Measurements from ENCODE around the gene SYCP3. TPM values are rescaled to one million over a fixed set of nuclear protein-coding genes. Genes with fewer than 3 reads are reported as not detected.
"Not testable (repeated sequence)": the region's sequence is repeated elsewhere in the genome, so short reads cannot be mapped to it uniquely, and the experiment has no call there.

SYCP3 gene
- total RNA-seq, 1 donor from 2014 or later = not detected

DNA sequence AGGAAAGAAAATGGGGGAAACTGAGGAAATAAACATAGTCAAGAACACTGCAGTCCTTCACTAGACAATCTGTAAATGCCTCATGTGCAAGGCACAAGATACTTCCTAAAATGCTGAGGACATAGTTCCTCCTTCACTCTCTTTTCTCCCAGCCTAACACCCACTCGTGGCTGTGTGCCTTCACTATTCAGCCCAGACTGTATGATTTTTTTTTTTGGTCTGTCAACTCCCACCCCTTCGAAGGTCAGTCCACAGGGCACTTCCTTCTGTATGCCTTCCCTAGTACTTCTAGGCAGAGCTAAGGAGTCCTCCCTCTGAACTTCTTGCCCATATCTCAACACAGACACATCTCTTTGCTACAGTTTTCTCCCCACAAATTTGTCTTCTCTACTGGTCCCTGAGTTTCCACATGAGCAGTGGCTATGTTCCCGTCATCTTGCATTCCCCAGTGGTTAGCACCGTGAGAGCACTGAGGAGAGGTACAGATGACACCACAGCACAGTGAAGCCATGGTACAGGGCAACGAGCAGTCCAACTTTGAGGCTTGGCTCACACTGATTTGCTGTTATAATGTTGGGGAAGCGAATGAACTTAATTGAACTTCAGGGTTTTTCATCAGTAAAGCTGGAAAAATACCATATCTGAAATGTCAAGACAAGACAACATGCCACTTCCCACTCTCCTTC, 24.1 kb upstream of the SYCP3 start:
- no peak for DNase-seq
- intact Hi-C loops (cut with DNase I) = no loop called here
- ATAC-seq (ENCODE audit: poor library complexity) = peak; percentile 42

DNA sequence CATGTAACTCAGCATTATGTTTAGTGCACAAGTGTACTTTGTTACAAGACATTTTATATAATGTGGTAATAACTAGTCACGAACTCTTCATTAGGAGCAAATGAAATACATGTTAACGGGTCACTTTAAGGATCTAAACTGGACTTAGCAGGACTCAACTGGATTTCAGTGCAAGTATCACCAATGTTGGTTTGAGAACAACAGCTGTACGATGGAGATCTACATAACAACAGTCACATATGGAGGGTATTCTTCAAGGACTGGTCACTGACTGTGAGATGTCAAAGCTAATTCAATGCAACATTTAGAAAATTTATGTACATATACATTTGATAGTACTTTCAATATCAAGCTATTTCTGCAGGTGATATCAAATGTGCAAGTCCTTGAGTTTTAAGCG, 22.5 kb upstream of the SYCP3 start:
- intact Hi-C loops (cut with DNase I) = no loop called here
- DNase-seq (no peak), ATAC-seq (ENCODE audit: poor library complexity) (no peak)

DNA sequence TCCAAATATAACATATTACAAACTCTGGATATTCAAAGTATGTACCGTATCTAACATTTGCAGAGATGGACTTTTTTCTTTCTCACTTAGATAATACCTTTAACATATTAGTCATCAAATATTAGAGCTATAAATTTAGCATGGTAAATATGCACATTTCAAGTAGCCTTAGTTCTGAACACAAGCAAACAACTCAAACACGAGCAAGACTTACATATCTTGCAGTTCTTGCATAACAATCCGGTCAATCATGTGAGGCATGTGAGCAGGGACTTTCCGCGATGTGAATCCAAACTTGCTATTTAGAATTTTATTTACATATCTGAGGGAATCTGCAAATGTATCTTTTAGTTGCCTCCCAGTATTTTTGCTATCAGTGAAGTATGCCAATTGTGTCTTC, 22.1 kb upstream of the SYCP3 start:
- ATAC-seq (ENCODE audit: poor library complexity) = no peak
- no peak for DNase-seq
- intact Hi-C loops (cut with DNase I) = no loop called here

DNA sequence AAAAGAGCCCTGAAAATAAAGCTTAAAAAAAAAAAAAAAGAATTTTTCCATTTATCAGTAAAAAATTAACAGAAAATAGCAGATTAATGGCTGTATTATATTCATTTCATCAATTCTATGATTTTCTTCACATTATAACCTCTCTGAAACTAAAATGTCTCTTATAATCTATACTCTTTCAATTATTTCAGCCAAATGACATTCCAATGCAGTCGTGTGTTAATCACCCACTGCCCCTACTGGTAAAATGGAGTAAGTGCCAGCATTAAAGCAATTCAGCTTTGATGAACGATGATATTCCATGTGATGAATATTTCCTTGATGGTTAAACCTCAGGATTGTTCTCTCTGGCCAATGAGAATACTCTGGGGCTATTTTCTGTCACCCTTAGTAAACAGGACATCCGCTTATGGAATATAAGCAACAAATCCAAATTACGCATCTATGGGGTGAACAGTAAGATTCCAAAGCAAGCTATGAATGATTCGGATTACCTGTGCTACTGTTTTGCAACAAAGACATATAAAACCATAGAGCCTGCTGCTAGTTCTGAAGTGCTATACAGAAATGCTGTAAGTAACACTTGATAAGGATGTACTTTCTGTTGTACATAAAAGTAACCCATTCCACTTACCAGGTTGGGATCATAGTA, 20.3 kb upstream of the SYCP3 start:
- ATAC-seq (ENCODE audit: poor library complexity) (peak; percentile 34), DNase-seq (no peak)
- intact Hi-C loops (cut with DNase I) = no loop called here

DNA sequence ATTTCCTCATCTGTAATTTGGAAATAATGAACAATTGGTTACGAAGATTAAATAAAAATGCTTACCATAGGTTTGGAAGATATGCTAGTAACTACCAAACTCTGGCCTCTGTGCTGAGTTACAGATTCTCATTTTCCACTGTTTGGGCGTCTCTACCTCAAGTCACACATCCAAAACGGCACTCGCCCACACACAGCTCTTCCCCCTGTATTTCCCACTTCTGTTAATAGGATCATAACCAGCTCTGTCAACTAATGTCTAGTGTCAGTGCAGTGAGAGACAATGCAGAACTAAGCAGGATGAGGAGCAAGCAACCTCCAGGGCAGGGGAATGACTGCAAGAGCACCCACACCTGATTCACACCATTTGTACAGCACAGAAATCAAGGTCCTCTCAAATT, 10.9 kb upstream of the SYCP3 start:
- intact Hi-C loops (cut with DNase I) = no loop called here
- DNase-seq (no peak), ATAC-seq (ENCODE audit: poor library complexity) (no peak)

DNA sequence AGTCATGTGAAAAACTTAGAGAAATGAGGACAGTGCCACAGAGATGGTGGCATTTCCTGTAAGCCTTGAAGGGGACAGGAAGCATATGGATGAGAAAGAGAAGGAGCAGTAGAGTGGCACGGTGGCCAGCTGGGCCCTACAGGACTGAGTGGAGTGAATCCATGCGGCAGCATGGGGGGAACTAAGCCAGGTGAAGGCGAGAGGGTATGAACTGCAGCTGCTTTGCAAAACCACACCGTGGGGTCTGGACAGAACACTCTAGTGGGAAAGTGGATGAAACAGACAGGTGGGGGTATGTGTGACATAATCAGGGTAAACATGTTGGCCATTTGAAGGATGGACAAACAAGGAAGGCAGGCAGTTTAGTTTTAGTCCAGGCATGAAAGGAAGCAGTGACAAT, 10.4 kb upstream of the SYCP3 start:
- DNase-seq = no peak
- intact Hi-C loops (cut with DNase I) = no loop called here
- no peak for ATAC-seq (ENCODE audit: poor library complexity)

DNA sequence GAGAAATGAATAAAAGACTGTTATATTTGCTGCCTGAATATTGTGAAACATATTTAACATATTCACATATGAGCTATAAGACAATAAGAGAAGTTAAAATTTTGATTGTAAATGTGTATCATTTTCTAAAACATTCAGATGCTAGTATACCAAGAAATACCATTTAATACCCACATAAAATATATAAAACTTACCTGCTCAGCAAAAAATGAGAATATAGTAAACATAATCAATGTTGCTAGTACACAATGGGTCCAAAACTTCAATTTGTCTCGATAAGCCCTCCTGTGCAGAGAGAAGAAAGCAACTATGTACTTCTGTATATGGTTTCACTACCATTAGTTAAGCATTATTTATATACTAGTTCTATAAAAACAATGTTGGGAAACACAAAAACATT, 9.6 kb upstream of the SYCP3 start:
- DNase-seq = no peak
- no peak for ATAC-seq (ENCODE audit: poor library complexity)
- intact Hi-C loops (cut with DNase I) = no loop called here

DNA sequence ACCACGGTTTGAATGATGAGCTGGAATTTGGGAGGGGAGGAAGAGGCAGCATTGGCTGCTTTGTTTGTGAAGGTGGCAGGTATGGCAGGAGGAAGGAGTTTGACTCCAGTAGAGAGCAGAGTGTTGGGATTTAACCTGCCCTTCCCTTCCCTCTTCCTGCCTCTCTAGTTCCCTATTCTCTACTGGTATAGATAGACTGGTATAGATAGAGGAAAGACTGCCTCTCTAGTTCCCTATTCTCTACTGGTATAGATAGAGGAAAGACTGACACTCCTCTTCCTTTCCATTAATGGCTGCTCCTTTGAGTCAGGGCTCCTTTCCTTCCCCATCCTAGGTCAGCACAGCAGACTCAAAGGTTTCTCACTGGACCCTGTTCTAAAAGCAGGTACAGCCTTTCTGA, 8.4 kb upstream of the SYCP3 start:
- peak; percentile 35 for ATAC-seq (ENCODE audit: poor library complexity)
- no peak for DNase-seq
- intact Hi-C loops (cut with DNase I) = no loop called here

DNA sequence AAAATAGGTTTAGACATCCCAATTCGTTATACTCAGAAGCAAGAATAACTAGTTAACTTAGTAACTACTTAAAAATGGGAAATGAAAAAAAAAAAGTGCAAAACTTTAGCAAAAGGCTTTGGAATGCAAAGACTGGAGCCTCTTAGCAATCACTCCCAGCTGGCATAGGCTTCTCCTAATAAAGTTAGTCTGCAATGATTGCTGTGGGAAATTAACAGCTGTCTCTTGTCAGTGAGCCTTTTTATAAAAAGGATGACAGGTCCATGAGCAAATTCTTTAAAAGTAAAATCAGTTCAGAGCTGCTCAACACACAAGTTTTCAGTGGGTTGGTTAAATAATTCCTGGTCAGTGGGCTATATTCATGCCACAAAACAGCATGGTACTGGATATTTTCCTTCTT, 7.4 kb upstream of the SYCP3 start:
- intact Hi-C loops (cut with DNase I) = no loop called here
- no peak for ATAC-seq (ENCODE audit: poor library complexity)
- DNase-seq = no peak

DNA sequence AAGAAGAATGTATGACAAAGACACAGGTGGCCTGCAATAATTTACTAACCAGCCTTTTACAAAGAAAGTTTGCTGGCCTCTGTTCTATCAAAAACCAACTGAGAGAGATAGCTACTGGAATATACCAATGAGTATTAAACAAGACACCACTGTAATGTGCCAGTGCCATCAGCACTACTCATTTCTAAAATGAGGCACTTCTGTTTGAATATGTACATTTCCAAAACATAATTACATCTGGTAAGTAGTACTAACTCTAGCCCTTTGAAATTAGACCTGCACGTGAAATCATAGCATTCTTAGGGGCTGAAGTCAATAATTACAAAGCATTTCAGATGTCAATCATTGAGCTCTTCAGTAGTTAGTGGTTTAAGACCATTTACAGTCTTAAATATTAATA, 6.9 kb upstream of the SYCP3 start:
- DNase-seq (no peak), ATAC-seq (ENCODE audit: poor library complexity) (no peak)
- intact Hi-C loops (cut with DNase I) = no loop called here

DNA sequence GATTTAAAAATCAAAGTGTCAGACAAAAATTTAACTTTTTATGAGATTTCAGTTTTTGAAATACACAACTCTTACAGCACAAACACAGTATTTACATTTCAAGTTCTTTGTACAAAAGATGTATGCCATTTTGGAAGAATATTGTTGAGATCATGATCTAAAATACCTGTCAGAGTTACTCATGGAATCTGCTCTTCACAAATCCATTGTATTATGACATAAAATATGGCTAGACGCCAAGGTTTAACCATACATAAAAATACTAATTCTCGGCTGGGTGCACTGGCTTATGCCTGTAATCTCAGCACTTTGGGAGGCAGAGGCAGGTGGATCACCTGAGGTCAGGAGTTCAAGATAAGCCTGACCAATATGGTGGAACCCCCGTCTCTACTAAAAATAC, 6.2 kb upstream of the SYCP3 start:
- intact Hi-C loops (cut with DNase I) = no loop called here
- ATAC-seq (ENCODE audit: poor library complexity) = no peak
- DNase-seq = no peak

DNA sequence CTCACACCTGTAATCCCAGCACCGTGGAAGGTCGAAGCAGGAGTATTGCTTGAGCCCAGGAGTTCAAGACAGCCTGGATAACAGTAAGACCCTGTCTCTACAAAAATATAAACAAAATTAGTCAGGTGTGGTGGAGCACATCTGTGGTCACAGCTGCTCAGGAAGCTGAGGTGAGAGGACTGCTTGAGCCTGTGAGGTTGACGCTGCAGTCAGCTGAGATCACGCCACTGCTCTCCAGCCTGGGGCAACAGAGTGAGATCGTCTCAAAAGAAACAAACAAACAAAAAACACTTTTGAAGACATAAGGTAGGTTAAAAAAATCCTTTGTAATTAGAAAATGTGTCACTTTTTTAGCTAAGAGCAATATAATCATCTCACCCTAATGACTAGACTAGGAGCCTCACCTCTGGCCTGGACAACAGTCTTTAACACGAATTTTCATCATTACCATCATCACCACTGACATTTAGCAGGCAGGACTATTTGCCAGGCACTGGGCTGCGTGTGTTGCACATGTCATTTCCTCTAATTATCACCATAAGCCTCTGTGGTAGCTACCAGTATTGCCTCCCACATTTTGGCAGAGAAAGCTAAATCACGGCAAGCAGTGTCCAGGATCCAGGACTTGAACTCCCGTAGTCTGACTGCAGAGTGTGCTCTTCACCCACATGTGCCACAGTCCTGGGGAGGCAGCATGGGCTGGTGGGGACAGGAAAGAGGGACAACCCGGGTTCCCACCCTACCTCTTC, 4.6 kb upstream of the SYCP3 start:
- DNase-seq (no peak), ATAC-seq (ENCODE audit: poor library complexity) (no peak)
- intact Hi-C loops (cut with DNase I) = no loop called here

DNA sequence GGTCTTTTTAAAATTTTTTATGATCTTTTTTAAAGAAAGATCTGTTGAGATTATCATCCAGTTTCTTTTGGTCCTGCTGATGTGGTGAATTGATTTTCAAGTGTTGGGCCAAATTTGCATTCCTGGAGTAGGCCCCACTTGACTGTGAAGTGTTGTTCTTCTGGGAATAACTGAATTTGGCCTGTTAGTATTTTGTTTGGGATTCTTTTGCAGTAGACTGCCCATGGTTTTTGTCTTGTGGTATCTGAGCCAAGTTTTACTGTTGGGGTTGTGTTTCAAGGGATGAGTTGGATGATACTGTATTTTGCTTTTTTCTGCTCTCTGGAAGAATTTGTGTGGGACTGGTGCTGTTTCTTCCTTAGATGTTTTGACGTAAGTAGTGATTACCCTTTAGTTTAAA, 4.0 kb upstream of the SYCP3 start:
- DNase-seq = no peak
- intact Hi-C loops (cut with DNase I) = no loop called here
- ATAC-seq (ENCODE audit: poor library complexity) = no peak

DNA sequence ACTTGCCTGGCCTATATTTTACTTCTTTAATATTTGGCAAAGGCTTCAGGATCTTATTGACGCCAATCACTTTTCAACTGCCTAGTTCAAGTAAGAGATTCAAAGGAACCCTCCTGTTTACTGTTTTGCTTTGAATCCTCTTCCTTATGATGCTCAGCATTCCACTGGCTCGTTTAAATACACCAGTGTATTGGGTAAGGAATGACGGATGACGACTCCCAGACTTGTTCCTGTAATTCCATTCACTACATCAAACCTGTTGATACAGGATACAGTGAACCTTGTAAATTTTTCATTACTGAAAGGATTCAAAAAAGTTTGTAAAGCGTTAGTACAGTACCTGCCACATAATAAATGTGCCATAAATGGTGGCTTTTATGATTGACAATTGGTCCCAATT, 1.7 kb upstream of the SYCP3 start:
- DNase-seq (no peak), ATAC-seq (ENCODE audit: poor library complexity) (no peak)
- intact Hi-C loops (cut with DNase I) = no loop called here

DNA sequence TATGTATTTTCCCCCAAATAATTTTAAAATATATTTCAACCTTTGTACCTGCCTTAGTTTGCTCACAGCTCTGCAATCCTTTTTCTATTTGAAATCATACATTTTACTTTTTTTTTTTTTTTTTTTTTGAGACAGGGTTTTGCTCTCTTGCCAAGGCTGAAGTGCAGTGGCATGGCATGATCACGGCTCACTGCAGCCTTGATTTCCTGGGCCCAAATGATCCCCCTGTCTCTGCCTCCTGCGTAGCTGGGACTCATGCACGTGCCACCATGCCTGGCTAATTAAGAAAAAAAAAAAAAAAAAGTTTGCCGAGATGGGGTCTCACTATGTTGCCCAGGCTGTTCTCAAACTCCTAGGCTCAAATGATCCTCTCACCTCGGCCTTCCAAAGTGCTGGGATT, 1.3 kb upstream of the SYCP3 start:
- intact Hi-C loops (cut with DNase I) = no loop called here
- DNase-seq (no peak), ATAC-seq (ENCODE audit: poor library complexity) (no peak)

DNA sequence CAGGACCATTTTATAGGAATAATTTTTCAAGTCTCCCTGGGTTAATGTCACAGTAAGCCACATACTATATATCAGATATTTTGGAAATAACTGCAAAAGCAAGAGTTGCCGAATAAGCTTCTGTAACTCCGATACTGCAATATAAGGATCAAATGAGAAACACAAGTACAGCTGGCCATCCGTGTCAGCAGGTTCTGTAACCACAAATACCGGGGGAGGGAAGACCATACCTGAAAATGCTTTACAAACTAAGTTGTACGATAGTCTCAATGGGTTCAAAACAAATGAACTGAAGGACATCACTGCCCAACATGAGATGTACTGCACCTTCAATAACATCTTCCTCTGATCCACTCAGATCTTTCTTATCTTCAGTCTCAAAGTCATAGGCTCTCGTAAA, 1.8 kb downstream of the SYCP3 start:
- intact Hi-C loops (cut with DNase I) = no loop called here
- no peak for DNase-seq
- no peak for ATAC-seq (ENCODE audit: poor library complexity)

DNA sequence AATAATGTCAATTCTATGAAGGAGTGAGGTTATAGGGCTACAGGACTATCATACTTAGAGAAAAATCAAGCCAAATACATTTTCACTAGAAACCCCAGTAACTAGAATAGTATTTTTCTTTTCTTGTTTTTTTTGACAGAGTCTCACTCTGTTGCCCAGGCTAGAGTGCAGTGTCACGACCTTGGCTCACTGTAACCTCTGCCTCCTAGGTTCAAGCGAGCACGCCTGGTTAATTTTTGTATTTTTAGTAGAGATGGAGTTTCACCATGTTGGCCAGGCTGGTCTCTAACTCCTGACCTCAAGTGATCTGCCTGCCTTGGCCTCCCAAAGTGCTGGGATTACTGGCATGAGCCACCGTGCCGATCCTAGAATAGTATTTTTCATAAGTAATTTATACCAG, 4.8 kb downstream of the SYCP3 start:
- DNase-seq; ATAC-seq (ENCODE audit: poor library complexity); intact Hi-C loops (cut with DNase I): not testable (repeated sequence)

DNA sequence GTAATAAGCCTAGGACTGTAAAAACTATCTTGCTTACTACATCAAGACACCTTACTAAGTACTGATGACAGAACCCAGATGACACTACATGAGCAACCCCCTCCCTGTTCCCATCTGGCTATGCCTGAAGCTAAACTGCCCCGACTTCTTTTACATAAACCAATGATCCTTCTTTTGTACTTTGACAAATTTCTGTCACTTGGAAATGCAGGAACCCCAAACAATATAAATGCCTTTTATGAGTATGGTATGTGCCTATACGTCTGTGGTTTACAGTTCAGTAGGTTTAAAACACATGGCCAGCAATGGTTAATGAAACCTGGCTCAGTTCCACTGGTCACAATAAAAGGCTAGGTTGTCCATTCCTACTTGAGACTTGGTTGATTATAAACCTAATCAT, 6.1 kb downstream of the SYCP3 start:
- intact Hi-C loops (cut with DNase I) = no loop called here
- DNase-seq = no peak
- no peak for ATAC-seq (ENCODE audit: poor library complexity)

DNA sequence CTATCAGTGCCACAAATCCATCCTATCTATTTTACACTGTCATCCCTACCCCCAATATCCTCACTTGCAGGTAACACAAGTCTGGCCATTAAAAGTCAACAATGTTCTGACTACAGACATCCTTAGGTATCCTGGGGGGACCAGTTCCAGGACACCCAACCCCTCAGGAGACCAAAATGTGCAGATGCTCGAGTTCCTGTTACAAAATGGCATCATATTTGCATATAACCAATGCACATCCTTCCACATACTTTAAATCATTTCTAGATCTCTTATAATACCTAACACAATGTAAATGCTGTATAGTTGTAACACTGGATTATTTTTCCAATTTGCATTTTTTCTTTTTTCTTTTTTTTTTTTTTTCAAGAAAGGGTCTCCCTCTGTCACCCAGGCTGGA, 6.9 kb downstream of the SYCP3 start:
- no peak for ATAC-seq (ENCODE audit: poor library complexity)
- no peak for DNase-seq
- intact Hi-C loops (cut with DNase I) = no loop called here

DNA sequence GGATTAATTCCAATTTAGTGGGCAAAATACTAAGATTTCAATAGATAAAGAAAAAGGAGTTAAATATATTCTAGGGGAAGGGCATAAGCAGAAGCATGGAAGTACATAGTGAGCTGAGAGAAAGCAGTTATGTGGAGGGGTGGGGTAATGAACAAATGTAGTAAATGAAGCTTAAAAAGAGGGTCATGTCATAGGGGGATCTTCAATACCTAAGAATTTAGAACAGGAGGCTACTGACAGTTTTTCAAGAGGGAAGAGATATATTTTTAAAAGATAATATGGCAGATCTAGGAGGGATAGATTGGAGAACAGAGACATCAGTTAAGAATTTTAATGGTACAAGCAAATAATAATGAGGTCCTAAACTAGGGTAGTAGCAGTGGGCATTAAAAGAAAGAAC, 9.4 kb downstream of the SYCP3 start:
- no peak for ATAC-seq (ENCODE audit: poor library complexity)
- DNase-seq = no peak
- intact Hi-C loops (cut with DNase I) = no loop called here

Measured in Right ventricle myocardium superior (tissue), 1 donor.